Stomach (tissue), 4 donors: ENCODE data around the gene STRIP2.

Experiments used
- EP300 ChIP-seq: sonication (generic); formaldehyde crosslinking; IDR thresholded peaks from one replicate; pipeline ENCODE4 v1.6.1; 2017; ENCODE audit warnings: antibody characterized with exemption
- POLR2A ChIP-seq, 4 donors: fragments of 450-650 bp; IDR thresholded peaks; one replicate each; pipeline ENCODE4 v1.6.1; 2016; ENCODE audit warnings: antibody characterized with exemption in 4 of 4, control low read depth in 2 of 4, mild to moderate bottlenecking in 1 of 4, moderate library complexity in 1 of 4
- POLR2AphosphoS5 ChIP-seq, 3 donors: sonication (generic); formaldehyde crosslinking; IDR thresholded peaks; one replicate each; pipeline ENCODE4 v1.6.1; 2016; ENCODE audit warnings: antibody characterized with exemption in 3 of 3
- TF ChIP-seq, protein P1 (sequence below), 7 experiments: fragments of 450-650 bp in 4 of 7; fragments of 200-600 bp in 3 of 7; sonication (generic) in 3 of 7; IDR thresholded peaks; one replicate each; pipeline ENCODE4 v1.5.1; 2016 to 2019; ENCODE audit warnings: antibody characterized with exemption in 7 of 7, control low read depth in 2 of 7, mild to moderate bottlenecking in 1 of 7

DNA sequence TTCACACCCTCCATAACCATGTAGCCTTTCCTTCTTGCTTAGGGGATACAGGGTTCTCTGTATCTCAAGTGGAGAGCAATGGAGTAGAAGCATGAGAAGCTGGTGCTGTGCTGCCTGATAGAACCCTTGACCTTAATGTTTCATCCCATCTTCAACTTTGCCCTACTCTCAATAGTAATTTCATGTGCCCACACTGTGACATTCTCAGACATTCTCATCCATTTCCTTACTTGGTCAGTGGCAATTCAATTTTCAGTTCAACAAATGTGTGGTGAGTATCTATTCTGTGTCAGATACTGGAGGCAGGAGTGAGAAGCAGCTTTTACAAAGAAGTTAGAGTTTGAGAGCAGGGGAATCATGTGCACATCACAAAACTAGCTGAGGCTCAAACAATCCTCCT, 16.1 kb downstream of the STRIP2 start:
- no peak for TF ChIP-seq POLR2A (IDR thresholded peaks at IDR 0.05)
- TF ChIP-seq POLR2AphosphoS5 (IDR thresholded peaks at IDR 0.05): no peak
- TF ChIP-seq, protein P1, sequence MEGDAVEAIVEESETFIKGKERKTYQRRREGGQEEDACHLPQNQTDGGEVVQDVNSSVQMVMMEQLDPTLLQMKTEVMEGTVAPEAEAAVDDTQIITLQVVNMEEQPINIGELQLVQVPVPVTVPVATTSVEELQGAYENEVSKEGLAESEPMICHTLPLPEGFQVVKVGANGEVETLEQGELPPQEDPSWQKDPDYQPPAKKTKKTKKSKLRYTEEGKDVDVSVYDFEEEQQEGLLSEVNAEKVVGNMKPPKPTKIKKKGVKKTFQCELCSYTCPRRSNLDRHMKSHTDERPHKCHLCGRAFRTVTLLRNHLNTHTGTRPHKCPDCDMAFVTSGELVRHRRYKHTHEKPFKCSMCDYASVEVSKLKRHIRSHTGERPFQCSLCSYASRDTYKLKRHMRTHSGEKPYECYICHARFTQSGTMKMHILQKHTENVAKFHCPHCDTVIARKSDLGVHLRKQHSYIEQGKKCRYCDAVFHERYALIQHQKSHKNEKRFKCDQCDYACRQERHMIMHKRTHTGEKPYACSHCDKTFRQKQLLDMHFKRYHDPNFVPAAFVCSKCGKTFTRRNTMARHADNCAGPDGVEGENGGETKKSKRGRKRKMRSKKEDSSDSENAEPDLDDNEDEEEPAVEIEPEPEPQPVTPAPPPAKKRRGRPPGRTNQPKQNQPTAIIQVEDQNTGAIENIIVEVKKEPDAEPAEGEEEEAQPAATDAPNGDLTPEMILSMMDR (IDR thresholded peaks at IDR 0.05): no peak
- no peak for TF ChIP-seq EP300
